ENCODE results near the gene BPIFA2. TPM values are rescaled to one million over a fixed set of nuclear protein-coding genes. Genes with fewer than 3 reads are reported as not detected.

BPIFA2 gene
- total RNA-seq, 6 donors from 2014 or later: not detected

DNA sequence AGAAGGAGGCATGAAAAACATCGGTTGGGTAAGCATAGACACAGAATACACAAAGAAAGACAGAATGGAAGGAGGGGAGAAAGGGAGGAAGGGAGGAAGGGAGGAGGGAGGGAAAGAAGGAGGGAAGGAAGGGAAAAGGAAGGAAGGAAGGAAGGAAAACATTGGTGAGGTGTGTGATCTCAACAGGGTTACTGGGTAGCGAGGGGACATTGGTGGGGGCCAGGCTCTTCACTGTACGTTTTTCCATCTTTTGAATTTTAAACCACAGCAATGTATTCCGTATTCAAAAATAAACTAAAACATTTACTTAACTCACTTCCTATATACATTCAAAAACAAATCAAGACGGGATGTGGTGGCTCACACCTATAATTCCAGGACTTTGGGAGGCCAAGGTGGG lies 20.7 kb upstream of the BPIFA2 start:
- Histone ChIP-seq H3K4me1 (no peaks in the 10 kb centered on the region), H3K36me3 (no peaks in the 10 kb centered on the region), H3K4me3 (no peak overlapping the region), H3K27ac (no peak overlapping the region), H3K9me3 (peaks cover 0 to 5% (median 0%) of the 10 kb centered on the region in 4 donors), H3K27me3 (no peaks in the 10 kb centered on the region)
- DNase-seq (no peak), ATAC-seq (ENCODE audit: low FRiP score in 2 of 2) (no peak)
- 81 to 86% methylated on average over 5 of the region's 5 CpGs for WGBS, 2 donors
- TF ChIP-seq POLR2AphosphoS5 (IDR thresholded peaks at IDR 0.05): no peak
- TF ChIP-seq, protein P1, sequence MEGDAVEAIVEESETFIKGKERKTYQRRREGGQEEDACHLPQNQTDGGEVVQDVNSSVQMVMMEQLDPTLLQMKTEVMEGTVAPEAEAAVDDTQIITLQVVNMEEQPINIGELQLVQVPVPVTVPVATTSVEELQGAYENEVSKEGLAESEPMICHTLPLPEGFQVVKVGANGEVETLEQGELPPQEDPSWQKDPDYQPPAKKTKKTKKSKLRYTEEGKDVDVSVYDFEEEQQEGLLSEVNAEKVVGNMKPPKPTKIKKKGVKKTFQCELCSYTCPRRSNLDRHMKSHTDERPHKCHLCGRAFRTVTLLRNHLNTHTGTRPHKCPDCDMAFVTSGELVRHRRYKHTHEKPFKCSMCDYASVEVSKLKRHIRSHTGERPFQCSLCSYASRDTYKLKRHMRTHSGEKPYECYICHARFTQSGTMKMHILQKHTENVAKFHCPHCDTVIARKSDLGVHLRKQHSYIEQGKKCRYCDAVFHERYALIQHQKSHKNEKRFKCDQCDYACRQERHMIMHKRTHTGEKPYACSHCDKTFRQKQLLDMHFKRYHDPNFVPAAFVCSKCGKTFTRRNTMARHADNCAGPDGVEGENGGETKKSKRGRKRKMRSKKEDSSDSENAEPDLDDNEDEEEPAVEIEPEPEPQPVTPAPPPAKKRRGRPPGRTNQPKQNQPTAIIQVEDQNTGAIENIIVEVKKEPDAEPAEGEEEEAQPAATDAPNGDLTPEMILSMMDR (IDR thresholded peaks at IDR 0.05): no peak
- no peak for TF ChIP-seq POLR2A (IDR thresholded peaks at IDR 0.05)
- no peak for TF ChIP-seq EP300 (IDR thresholded peaks at IDR 0.05)

DNA sequence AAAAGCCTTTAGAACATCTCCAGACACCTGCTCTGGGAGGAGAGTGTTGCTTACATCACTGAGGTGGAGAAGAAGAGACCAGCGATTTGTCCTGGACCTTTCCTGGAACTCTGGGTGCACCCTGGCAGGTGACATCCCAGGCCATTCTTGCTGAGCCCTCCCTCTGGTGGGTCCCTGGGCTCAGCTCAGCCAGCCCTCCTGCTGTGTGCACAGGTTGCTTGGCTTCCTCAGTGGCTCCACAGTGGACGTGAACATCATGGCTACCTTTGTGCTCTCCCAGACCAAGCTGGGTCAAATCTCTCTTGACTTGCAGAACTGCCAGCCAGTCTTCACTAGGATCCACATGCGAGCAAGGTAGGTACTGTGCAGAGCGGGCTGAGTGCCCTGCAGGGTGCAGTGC lies 19.9 kb upstream of the BPIFA2 start:
- TF ChIP-seq, protein P1 (IDR thresholded peaks at IDR 0.05): no peak
- TF ChIP-seq EP300 (IDR thresholded peaks at IDR 0.05) (no peak), POLR2AphosphoS5 (IDR thresholded peaks at IDR 0.05) (no peak), POLR2A (IDR thresholded peaks at IDR 0.05) (no peak)
- DNase-seq (peak in 1 of 2 donors; percentile 32), ATAC-seq (ENCODE audit: low FRiP score in 2 of 2) (no peak)
- no peaks in the 10 kb centered on the region for H3K4me1 ChIP-seq
- H3K36me3 ChIP-seq: no peaks in the 10 kb centered on the region
- no peak overlapping the region for H3K4me3 ChIP-seq
- WGBS, 2 donors: 100% methylated on average over 1 to 4 of the region's 4 CpGs
- peaks cover 0 to 5% (median 0%) of the 10 kb centered on the region in 4 donors for H3K9me3 ChIP-seq
- H3K27me3 ChIP-seq: no peaks in the 10 kb centered on the region
- H3K27ac ChIP-seq: no peak overlapping the region

DNA sequence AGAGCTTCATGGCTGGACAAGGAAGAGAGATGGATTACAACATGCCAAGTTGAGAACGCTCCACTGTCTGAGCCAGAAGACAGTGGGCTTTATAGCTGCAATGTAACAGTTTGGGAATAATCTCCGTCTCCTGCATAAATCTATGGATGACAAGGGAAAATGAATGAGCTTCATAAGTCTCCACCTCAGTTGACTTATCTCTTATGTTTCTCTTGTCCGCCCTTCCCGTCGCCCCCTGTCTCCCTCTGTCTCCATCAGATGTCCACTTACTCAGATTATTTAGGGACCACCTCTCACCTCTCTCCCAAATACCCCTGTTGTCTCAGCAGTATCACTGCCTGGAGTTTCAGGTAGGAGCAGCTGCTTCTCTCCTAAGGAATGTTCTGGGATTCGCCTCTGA lies 13.7 kb upstream of the BPIFA2 start:
- 82 to 87% methylated on average over 6 of the region's 6 CpGs for WGBS, 2 donors
- no peaks in the 10 kb centered on the region for H3K27me3 ChIP-seq
- TF ChIP-seq POLR2AphosphoS5 (IDR thresholded peaks at IDR 0.05) (no peak), EP300 (IDR thresholded peaks at IDR 0.05) (no peak), POLR2A (IDR thresholded peaks at IDR 0.05) (no peak)
- TF ChIP-seq, protein P1 (IDR thresholded peaks at IDR 0.05): no peak

DNA sequence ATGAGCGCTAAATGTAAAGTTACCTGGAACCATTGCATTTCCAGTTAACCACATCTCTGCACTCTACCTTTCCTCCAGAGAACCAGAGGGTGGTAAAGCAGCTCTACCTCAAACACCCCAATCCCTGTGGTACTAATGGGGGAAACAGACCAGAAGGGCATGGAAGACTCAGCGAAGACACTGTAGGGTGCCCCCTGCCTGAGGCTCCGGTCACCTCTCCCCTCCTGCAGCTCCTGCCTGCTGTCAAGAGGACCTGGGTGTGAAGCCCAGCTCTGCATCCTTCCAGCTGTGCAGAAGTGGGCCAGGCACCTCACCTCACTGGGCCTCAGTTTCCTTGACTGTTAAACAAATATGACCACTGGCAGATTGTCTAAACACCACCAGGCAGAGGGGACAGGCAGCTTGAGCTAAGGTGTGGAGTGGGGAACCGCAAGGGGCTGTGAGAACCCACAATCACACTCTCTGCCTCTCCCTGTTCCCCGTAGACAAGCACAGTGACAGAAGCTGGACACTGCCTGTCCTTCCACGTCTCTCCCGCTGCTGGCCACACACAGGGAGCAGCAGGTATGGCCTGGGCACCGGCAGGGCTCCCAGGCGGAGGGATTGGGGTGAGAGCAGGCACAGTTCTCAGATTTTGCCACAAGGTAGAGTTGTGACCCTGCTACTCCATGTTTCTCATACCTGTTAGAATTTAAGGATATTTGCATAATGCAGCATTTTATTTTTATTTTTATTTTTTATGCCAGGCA lies 9.1 kb upstream of the BPIFA2 start:
- TF ChIP-seq, protein P1 (IDR thresholded peaks at IDR 0.05): no peak
- no peak for TF ChIP-seq POLR2AphosphoS5 (IDR thresholded peaks at IDR 0.05)
- TF ChIP-seq EP300 (IDR thresholded peaks at IDR 0.05): no peak
- TF ChIP-seq POLR2A (IDR thresholded peaks at IDR 0.05): no peak
- Histone ChIP-seq H3K4me3 (no peak overlapping the region), H3K4me1 (no peaks in the 10 kb centered on the region), H3K27me3 (no peaks in the 10 kb centered on the region), H3K27ac (no peak overlapping the region), H3K36me3 (no peaks in the 10 kb centered on the region), H3K9me3 (no peaks in the 10 kb centered on the region)
- no peak for ATAC-seq (ENCODE audit: low FRiP score in 2 of 2)
- peak in 1 of 2 donors; percentile 42 for DNase-seq
- 79 to 87% methylated on average over 9 of the region's 9 CpGs for WGBS, 2 donors

More for the DNA sequence above, 13.7 kb upstream of the BPIFA2 start:
- no peak for DNase-seq
- Histone ChIP-seq H3K36me3 (no peaks in the 10 kb centered on the region), H3K4me3 (no peak overlapping the region), H3K9me3 (no peaks in the 10 kb centered on the region), H3K4me1 (no peaks in the 10 kb centered on the region), H3K27ac (no peak overlapping the region)
- no peak for ATAC-seq (ENCODE audit: low FRiP score in 2 of 2)

DNA sequence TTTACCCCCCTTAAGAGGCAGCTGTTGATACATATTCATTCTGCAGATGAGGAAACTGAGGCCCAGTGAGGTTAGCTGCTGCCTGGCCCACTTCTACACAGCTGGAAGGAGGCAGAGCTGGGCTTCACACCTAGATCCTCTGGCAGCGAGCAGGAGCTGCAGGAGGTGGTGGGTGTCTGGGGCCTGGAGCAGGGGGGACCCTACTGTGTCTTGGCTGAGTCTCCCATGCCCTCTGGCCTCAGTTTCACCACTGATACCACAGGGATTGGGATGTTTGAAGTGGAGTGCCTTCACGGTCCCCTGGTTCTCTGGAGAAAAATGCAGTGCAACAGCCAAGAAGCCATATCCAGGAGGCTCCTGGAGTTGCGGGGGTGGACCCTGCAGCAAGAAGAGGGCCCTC lies 8.2 kb upstream of the BPIFA2 start:
- no peak for ATAC-seq (ENCODE audit: low FRiP score in 2 of 2)
- 53 to 71% methylated on average over 2 to 3 of the region's 3 CpGs for WGBS, 2 donors
- Histone ChIP-seq H3K4me3 (no peak overlapping the region), H3K9me3 (no peaks in the 10 kb centered on the region), H3K36me3 (no peaks in the 10 kb centered on the region), H3K27me3 (no peaks in the 10 kb centered on the region), H3K27ac (no peak overlapping the region), H3K4me1 (no peaks in the 10 kb centered on the region)
- DNase-seq: no peak
- TF ChIP-seq POLR2A (IDR thresholded peaks at IDR 0.05) (no peak), POLR2AphosphoS5 (IDR thresholded peaks at IDR 0.05) (no peak), EP300 (IDR thresholded peaks at IDR 0.05) (no peak)
- TF ChIP-seq, protein P1 (IDR thresholded peaks at IDR 0.05): no peak

Measured in upper lobe of left lung (tissue), 6 donors.